H1 (cell line): ENCODE measurements around the gene CHRNA3. TPM values are rescaled to one million over a fixed set of nuclear protein-coding genes. Genes with fewer than 3 reads are reported as not detected.

ENCODE experiments used
- CEBPB ChIP-seq: IDR thresholded peaks from 2 replicates; pipeline ENCODE4 v1.6.1; 2012; ENCODE audit warnings: low read depth, low read length
- polyA plus RNA-seq, 7 experiments: library from polyadenylated mRNA; depleted of rRNA in 3 of 7; stranded (reverse) in 5 of 7; unstranded in 2 of 7; fragments of >200 nt in 5 of 7; fragments of 200-250 nt in 2 of 7; gene quantifications; 1 replicate in 5 of 7; 2 replicates in 1 of 7; 4 replicates in 1 of 7; pipeline versions ENCODE4 v1.2.1 to v1.2.3, GENCODE V29; 2011 to 2013; ENCODE audit warnings: missing spikeins in 2 of 7, mixed read lengths in 2 of 7
- total RNA-seq: library from RNA; stranded (reverse); fragmentation: NEBNext Ultra II Directional; extraction: Animal tissue kit (Norgen Biotek cat#: 25700); gene quantifications from 2 replicates; pipeline ENCODE4 v1.2.1, GENCODE V29; 2021
- TF ChIP-seq, protein P1 (sequence below): fragments of 300-600 bp; sonication (generic); IDR thresholded peaks from 2 replicates; pipeline ENCODE4 v1.7.1; 2012; ENCODE audit warnings: low read length, moderate library complexity, mild to moderate bottlenecking, inconsistent platforms; ENCODE audit not compliant: insufficient replicate concordance

CHRNA3 gene
- total and polyA plus RNA-seq, 2 of the 8 experiments (the other 6 are each of a cell fraction or from before 2014, with no cell fraction given) = 2.1 to 4.7 TPM

DNA sequence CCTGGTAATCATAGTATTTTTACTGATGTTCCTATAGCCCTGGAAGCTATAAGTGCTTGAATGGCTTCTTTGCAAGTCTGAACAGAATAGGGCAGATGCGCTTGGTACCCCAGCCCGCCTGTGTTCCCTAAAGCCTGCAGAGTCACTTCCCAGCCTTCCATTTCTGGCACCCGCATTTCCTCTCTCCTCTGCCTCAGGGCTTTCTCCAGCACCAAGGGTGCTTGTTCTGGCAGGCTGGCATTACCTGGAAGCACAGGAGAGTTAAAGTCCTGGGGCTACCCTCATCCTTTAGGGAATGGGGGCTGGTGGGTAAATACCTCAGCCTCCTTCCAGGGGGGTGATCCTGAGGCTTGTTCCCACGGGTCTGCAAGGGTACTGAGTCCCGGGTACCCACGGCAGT lies 7.4 kb upstream of the CHRNA3 start (continued):
- TF ChIP-seq, protein P1, sequence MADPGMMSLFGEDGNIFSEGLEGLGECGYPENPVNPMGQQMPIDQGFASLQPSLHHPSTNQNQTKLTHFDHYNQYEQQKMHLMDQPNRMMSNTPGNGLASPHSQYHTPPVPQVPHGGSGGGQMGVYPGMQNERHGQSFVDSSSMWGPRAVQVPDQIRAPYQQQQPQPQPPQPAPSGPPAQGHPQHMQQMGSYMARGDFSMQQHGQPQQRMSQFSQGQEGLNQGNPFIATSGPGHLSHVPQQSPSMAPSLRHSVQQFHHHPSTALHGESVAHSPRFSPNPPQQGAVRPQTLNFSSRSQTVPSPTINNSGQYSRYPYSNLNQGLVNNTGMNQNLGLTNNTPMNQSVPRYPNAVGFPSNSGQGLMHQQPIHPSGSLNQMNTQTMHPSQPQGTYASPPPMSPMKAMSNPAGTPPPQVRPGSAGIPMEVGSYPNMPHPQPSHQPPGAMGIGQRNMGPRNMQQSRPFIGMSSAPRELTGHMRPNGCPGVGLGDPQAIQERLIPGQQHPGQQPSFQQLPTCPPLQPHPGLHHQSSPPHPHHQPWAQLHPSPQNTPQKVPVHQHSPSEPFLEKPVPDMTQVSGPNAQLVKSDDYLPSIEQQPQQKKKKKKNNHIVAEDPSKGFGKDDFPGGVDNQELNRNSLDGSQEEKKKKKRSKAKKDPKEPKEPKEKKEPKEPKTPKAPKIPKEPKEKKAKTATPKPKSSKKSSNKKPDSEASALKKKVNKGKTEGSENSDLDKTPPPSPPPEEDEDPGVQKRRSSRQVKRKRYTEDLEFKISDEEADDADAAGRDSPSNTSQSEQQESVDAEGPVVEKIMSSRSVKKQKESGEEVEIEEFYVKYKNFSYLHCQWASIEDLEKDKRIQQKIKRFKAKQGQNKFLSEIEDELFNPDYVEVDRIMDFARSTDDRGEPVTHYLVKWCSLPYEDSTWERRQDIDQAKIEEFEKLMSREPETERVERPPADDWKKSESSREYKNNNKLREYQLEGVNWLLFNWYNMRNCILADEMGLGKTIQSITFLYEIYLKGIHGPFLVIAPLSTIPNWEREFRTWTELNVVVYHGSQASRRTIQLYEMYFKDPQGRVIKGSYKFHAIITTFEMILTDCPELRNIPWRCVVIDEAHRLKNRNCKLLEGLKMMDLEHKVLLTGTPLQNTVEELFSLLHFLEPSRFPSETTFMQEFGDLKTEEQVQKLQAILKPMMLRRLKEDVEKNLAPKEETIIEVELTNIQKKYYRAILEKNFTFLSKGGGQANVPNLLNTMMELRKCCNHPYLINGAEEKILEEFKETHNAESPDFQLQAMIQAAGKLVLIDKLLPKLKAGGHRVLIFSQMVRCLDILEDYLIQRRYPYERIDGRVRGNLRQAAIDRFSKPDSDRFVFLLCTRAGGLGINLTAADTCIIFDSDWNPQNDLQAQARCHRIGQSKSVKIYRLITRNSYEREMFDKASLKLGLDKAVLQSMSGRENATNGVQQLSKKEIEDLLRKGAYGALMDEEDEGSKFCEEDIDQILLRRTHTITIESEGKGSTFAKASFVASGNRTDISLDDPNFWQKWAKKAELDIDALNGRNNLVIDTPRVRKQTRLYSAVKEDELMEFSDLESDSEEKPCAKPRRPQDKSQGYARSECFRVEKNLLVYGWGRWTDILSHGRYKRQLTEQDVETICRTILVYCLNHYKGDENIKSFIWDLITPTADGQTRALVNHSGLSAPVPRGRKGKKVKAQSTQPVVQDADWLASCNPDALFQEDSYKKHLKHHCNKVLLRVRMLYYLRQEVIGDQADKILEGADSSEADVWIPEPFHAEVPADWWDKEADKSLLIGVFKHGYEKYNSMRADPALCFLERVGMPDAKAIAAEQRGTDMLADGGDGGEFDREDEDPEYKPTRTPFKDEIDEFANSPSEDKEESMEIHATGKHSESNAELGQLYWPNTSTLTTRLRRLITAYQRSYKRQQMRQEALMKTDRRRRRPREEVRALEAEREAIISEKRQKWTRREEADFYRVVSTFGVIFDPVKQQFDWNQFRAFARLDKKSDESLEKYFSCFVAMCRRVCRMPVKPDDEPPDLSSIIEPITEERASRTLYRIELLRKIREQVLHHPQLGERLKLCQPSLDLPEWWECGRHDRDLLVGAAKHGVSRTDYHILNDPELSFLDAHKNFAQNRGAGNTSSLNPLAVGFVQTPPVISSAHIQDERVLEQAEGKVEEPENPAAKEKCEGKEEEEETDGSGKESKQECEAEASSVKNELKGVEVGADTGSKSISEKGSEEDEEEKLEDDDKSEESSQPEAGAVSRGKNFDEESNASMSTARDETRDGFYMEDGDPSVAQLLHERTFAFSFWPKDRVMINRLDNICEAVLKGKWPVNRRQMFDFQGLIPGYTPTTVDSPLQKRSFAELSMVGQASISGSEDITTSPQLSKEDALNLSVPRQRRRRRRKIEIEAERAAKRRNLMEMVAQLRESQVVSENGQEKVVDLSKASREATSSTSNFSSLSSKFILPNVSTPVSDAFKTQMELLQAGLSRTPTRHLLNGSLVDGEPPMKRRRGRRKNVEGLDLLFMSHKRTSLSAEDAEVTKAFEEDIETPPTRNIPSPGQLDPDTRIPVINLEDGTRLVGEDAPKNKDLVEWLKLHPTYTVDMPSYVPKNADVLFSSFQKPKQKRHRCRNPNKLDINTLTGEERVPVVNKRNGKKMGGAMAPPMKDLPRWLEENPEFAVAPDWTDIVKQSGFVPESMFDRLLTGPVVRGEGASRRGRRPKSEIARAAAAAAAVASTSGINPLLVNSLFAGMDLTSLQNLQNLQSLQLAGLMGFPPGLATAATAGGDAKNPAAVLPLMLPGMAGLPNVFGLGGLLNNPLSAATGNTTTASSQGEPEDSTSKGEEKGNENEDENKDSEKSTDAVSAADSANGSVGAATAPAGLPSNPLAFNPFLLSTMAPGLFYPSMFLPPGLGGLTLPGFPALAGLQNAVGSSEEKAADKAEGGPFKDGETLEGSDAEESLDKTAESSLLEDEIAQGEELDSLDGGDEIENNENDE = no peak
- TF ChIP-seq CEBPB = no peak
